Gastrocnemius medialis (tissue), 4 donors: ENCODE measurements around the gene SLX4IP.

Source experiments
- POLR2A ChIP-seq, 2 donors: fragments of 450-650 bp; IDR thresholded peaks; one replicate each; pipeline ENCODE4 v1.6.1; 2017; ENCODE audit warnings: antibody characterized with exemption in 2 of 2, mild to moderate bottlenecking in 2 of 2, moderate library complexity in 2 of 2
- TF ChIP-seq, protein P1 (sequence below), 5 experiments: fragments of 450-650 bp in 3 of 5; fragments of 200-600 bp in 2 of 5; sonication (generic) in 2 of 5; IDR thresholded peaks in 4 of 5; conservative IDR thresholded peaks in 1 of 5; 1 replicate in 4 of 5; 2 replicates in 1 of 5; pipeline ENCODE4 v1.5.1; 2016 to 2019; ENCODE audit warnings: antibody characterized with exemption in 5 of 5, mild to moderate bottlenecking in 3 of 5, moderate library complexity in 3 of 5

DNA sequence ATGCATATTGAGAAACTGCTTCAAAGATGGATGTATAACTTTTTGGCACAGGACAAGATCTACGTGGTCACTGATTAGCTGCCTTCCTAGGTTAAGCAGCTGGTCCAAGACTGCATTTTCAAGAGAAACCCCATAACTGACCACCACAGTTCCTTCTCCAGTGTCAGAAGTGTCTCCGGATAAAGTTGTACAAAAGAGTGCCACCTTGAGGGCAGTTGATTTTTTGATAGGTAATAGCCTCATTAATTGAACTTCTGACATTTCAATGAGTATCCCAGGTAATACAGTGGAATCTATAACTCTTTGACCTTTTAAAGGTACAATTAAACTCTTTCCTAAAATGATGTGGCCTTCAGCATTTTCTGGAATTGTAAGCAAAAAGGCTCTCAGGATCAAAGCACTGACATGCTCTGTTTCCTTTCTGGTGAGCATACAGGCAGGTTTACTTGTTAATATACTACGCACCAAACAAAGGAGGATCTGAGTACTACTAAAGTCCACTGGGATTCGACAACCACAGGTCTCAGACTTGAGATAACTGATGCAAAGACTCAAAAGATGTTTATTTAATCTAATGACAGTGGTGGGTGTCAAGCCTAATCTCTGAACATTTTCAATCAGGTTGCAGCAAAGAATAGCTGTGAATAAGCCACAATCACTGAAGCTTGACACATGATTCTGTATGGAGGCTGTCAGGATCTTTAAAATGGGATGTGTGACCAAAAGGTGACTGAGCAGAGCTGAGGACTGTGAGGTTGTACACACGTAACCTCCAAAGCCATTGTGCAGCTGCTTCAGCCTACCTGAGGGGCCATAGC lies 22.3 kb upstream of the SLX4IP start:
- no peak for TF ChIP-seq POLR2A (IDR thresholded peaks at IDR 0.05)
- TF ChIP-seq, protein P1, sequence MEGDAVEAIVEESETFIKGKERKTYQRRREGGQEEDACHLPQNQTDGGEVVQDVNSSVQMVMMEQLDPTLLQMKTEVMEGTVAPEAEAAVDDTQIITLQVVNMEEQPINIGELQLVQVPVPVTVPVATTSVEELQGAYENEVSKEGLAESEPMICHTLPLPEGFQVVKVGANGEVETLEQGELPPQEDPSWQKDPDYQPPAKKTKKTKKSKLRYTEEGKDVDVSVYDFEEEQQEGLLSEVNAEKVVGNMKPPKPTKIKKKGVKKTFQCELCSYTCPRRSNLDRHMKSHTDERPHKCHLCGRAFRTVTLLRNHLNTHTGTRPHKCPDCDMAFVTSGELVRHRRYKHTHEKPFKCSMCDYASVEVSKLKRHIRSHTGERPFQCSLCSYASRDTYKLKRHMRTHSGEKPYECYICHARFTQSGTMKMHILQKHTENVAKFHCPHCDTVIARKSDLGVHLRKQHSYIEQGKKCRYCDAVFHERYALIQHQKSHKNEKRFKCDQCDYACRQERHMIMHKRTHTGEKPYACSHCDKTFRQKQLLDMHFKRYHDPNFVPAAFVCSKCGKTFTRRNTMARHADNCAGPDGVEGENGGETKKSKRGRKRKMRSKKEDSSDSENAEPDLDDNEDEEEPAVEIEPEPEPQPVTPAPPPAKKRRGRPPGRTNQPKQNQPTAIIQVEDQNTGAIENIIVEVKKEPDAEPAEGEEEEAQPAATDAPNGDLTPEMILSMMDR (IDR thresholded peaks at IDR 0.05 in 4 of 5, conservative IDR thresholded peaks at IDR 0.05 in 1 of 5), result no peak
